GM21825 (cell line): ENCODE results near the gene SMCO1.
"Not testable (repeated sequence)": the region's sequence is repeated elsewhere in the genome, so short reads cannot be mapped to it uniquely, and the experiment has no call there.

ENCODE experiments used
- ATAC-seq: cut with Tn5 transposase; IDR thresholded peaks from one replicate; pipeline ENCODE4 v1.9.1; 2021; ENCODE audit warnings: mild to moderate bottlenecking, moderate library complexity; ENCODE audit not compliant: unreplicated experiment

Gene SMCO1

GRCh38 chr3:196523841-196524240 is 8.7 kb upstream of the SMCO1 start:
- no peak for ATAC-seq

DNA sequence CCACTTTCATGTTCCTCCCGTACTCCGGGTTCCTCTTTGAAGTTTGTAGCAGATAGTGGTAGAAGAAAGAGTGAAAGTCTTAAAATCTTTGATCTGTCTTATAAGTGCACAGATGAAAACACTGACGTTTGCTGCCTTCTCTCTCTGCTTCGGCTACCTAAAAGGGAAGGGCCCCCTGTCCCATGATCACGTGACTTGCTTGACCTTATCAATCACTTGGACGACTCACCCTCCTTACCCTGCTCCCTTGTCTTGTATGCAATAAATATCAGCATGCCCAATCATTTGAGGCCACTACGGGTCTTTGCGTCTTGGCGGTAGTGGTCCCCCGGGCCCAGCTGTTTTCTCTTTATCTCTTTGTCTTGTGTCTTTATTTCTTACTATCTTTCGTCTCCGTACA is 6.1 kb upstream of the SMCO1 start:
- ATAC-seq, result not testable (repeated sequence)

- ATAC-seq, result no peak
Observed at GRCh38 chr3:196519718-196520082, 4.6 kb upstream of the SMCO1 start.

DNA sequence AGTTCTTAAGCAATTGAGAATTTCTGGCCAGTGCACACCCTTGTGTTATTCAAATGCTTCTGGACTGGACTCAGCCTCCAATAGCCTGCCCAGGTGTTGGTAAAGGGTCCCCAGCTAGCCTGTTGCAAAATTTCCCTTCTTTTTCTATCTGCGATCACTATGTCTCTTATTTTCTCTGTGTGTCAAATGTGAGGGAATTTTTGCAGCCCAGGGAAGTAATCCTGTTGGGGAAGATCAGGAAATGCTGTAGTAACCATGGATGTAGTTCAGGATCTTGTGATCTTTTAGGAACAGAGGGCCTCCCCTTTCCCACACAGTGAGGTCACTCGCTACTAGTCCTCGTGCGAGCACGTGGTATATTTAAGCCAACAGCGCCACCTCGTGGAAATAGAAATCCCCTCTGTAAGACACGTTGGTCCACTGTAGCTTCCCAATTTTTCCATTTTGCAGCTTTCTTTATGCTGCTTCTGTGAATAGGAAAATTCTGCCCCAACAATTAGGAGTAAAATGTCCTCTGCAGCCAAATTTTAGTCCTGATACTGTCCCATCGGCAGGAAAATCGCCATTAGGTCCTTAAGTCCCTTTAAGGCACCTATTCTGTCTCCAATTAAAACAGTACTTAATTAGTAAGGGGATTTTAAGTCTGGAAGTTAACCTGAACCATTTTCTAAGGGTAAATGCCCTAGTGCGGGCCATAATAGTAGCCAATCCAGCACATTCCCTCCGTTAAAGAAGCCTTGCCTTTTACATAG is 4.0 kb upstream of the SMCO1 start:
- ATAC-seq, result no peak

GRCh38 chr3:196517919-196518318 is 2.8 kb upstream of the SMCO1 start:
- ATAC-seq, result no peak

DNA sequence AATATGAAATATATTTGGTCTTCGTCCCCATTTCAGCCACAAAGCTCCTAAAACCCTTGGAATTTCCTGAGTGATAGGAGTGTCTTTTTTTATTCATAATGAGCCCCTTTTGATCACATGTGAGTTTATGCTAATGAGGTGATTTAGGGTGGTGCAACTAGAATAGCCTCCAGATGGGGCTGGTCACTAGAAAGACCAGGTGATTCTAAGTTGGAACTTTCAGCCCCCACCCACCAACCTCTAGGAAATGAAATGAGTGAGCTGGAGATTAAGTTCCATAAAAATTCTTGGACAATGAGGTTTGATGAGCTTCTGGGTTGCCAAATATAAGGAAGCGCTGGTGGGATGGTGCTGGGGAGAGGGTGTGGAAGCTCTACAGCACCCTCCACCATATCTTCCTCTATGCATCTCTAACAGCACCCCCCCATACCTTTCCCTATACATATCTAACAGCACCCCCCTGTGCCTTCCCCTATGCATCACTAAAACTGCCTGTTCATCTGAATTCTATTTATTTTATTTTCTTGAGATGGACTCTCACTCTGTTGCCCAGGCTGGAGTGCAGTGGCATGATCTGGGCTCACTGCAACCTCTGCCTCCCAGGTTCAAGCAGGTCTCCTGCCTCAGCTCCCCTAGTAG is 2.1 kb upstream of the SMCO1 start:
- ATAC-seq, result no peak

GRCh38 chr3:196514350-196514716 is 813 bp downstream of the SMCO1 start:
- no peak for ATAC-seq

- no peak for ATAC-seq
Observed at GRCh38 chr3:196513697-196514349, 1.3 kb downstream of the SMCO1 start.

DNA sequence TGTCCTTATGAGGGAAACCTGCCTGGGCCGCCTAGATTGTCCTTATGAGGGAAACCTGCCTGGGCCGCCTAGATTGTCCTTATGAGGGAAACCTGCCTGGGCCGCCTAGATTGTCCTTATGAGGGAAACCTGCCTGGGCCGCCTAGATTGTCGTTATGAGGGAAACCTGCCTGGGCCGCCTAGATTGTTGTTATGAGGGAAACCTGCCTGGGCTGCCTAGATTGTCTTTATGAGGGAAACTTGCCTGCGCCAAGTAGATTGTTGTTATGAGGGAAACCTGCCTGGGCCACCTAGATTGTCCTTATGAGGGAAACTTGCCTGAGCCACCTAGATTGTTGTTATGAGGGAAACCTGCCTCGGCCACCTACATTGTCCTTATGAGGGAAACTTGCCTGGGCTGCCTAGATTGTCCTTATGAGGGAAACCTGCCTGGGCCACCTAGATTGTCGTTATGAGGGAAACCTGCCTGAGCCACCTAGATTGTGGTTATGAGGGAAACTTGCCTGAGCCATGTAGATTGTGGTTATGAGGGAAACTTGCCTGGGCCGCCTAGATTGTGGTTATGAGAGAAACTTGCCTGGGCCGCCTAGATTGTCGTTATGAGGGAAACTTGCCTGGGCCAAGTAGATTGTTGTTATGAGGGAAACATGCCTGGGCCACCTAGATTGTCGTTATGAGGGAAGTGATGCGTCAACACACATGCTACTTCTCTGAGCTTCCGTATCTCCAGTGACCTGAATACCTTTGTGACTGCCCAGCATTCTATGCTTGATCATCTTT is 3.3 kb downstream of the SMCO1 start:
- ATAC-seq, result not testable (repeated sequence)

- not testable (repeated sequence) for ATAC-seq
Observed at GRCh38 chr3:196511108-196511507, 4.0 kb downstream of the SMCO1 start.

- no peak for ATAC-seq
Observed at GRCh38 chr3:196506687-196507086, 8.5 kb downstream of the SMCO1 start.

GRCh38 chr3:196504556-196504955 is 10.6 kb downstream of the SMCO1 start:
- ATAC-seq, result no peak

GRCh38 chr3:196504077-196504398 is 11.1 kb downstream of the SMCO1 start:
- not testable (repeated sequence) for ATAC-seq

- peak; percentile 81 for ATAC-seq
Observed at GRCh38 chr3:196503196-196504076, 11.7 kb downstream of the SMCO1 start, which contains the start of gene RNF168. RNF168 (minus strand) TSS chr3:196503768; CDS start chr3:196503173, 595 bp downstream.

- ATAC-seq, result peak; percentile 6
Observed at GRCh38 chr3:196502775-196503195, 12.4 kb downstream of the SMCO1 start.

DNA sequence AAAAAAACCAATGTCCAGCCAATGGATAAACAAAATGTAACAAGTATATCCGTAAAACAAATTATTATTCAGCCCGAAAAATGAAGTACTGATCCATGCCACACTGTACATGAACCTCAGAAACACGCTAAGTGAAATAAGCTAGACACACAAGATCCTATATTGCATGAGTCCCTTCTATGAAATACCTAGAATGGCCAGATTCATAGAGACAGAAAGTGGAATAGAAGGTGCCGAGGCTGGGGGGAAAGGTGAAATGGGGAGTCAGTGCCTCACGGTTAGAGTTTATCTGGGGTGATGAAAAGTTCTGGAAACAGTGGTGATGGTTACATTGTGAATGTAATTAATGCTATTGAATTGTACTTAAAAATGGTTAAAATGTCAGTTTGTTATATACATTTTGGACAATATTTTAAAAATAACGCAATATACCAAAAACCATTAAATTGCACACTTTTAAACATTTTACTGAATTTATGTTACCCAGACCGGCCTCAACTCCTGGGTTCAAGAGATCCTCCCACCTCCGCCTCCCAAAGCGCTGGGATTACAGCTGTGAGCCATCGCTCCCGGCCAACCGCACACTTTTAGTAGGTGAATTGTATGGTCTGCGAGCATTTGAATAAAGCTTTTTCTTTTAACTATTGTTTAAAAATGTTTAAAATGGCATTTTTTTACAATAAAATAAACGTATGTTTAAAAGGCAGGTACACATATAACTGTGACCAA is 13.7 kb downstream of the SMCO1 start:
- no peak for ATAC-seq

GRCh38 chr3:196499807-196500524 is 15.2 kb downstream of the SMCO1 start:
- ATAC-seq, result no peak

DNA sequence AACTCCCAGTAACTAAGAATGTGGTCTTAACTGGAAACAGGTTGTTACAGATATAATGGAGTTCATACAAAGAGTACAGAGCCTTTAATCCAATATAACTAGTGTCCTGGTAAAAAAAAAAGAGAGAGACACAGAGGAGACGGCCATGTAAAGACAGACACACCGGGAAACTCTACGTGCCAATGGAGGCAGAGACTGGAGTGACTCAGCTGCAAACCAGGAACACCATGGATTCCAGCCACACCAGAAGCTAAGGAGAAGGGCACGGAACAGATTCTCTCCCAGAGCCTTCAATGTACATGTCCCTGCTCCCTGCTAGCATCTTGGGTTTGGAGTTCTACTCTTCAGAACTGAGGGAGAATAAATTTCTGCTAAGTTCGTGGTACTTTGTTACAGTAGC is 16.1 kb downstream of the SMCO1 start:
- no peak for ATAC-seq

GRCh38 chr3:196498297-196498696 is 16.8 kb downstream of the SMCO1 start:
- ATAC-seq, result no peak
